ENCODE measurements around the gene LARP4B.
A peak's percentile ranks its signal among the peaks of the same experiment; 100 is the strongest.

LARP4B gene

DNA sequence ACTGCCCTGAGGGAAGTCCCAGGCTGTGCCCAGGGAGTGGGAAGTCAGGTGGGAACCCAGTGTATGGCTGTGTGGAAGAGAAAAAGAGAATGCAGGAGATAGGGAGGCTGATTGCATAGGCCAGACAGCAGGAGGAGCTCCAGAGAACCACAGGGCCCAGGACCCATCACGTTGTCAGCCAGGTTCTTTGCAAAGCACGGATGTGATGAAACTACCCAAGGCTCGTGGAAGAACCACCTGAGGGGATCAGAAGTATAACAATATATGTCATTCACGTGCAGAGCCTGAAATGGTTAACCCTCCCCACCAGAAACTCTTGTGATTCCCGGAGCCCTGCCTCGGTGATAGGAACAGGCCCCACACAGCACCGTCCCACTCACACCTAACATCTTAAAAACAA, 83.6 kb downstream of the LARP4B start:
- Histone ChIP-seq H3K4me3 (ENCODE audit: low read length) (no peak overlapping the region), H3K9me2 (replicated peaks; ENCODE audit: insufficient read depth, low read length) (no peaks in the 10 kb centered on the region), H3K9ac (ENCODE audit: low read length) (no peak overlapping the region), H3F3A (ENCODE audit: insufficient read depth, low read length) (peaks cover 16% of the 10 kb centered on the region), H2AFZ (ENCODE audit: low read length) (no peak overlapping the region), H3K36me3 (replicated peaks; ENCODE audit: insufficient read depth, low read length) (peaks cover 7% of the 10 kb centered on the region; the same call in 1 of the 2 replicates), H3K27ac (ENCODE audit: low read length) (no peak overlapping the region), H3K27me3 (replicated peaks; ENCODE audit: insufficient read depth, low read length) (no peaks in the 10 kb centered on the region), H3K9me3 (replicated peaks; ENCODE audit: insufficient read depth, low read length) (no peaks in the 10 kb centered on the region), H4K20me1 (ENCODE audit: insufficient read depth, low read length) (peaks cover 9% of the 10 kb centered on the region), H3K79me2 (ENCODE audit: low read length) (peaks cover 94% of the 10 kb centered on the region), H3K4me1 (ENCODE audit: low read length) (peaks cover 38% of the 10 kb centered on the region), H3K4me2 (ENCODE audit: low read depth, low read length) (no peak overlapping the region)
- DNase-seq, result no peak
- TF ChIP-seq, protein P1, sequence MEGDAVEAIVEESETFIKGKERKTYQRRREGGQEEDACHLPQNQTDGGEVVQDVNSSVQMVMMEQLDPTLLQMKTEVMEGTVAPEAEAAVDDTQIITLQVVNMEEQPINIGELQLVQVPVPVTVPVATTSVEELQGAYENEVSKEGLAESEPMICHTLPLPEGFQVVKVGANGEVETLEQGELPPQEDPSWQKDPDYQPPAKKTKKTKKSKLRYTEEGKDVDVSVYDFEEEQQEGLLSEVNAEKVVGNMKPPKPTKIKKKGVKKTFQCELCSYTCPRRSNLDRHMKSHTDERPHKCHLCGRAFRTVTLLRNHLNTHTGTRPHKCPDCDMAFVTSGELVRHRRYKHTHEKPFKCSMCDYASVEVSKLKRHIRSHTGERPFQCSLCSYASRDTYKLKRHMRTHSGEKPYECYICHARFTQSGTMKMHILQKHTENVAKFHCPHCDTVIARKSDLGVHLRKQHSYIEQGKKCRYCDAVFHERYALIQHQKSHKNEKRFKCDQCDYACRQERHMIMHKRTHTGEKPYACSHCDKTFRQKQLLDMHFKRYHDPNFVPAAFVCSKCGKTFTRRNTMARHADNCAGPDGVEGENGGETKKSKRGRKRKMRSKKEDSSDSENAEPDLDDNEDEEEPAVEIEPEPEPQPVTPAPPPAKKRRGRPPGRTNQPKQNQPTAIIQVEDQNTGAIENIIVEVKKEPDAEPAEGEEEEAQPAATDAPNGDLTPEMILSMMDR (IDR thresholded peaks at IDR 0.05; ENCODE audit: low read length), result no peak
- TF ChIP-seq EZH2 (optimal IDR thresholded peaks at IDR 0.05; ENCODE audit: low read depth, low read length), result no peak
- TF ChIP-seq EZH2phosphoT487 (IDR thresholded peaks at IDR 0.05; ENCODE audit: low read length), result no peak

GRCh38 chr10:846126-846685, 85.3 kb downstream of the LARP4B start:
- no peaks in the 10 kb centered on the region for H3K27me3 ChIP-seq (replicated peaks; ENCODE audit: insufficient read depth, low read length)
- no peaks in the 10 kb centered on the region for H3K9me2 ChIP-seq (replicated peaks; ENCODE audit: insufficient read depth, low read length)
- peaks cover 6% of the 10 kb centered on the region for H4K20me1 ChIP-seq (ENCODE audit: insufficient read depth, low read length)
- TF ChIP-seq EZH2 (optimal IDR thresholded peaks at IDR 0.05; ENCODE audit: low read depth, low read length), result no peak
- TF ChIP-seq, protein P1 (IDR thresholded peaks at IDR 0.05; ENCODE audit: low read length), result no peak
- TF ChIP-seq EZH2phosphoT487 (IDR thresholded peaks at IDR 0.05; ENCODE audit: low read length), result no peak
- no peak overlapping the region for H3K4me2 ChIP-seq (ENCODE audit: low read depth, low read length)
- no peaks in the 10 kb centered on the region for H3F3A ChIP-seq (ENCODE audit: insufficient read depth, low read length)
- H3K4me3 ChIP-seq (ENCODE audit: low read length), result no peak overlapping the region
- peaks cover 25% of the 10 kb centered on the region for H3K4me1 ChIP-seq (ENCODE audit: low read length)
- no peak overlapping the region for H2AFZ ChIP-seq (ENCODE audit: low read length)
- peaks cover 8% of the 10 kb centered on the region; the same call in 1 of the 2 replicates for H3K36me3 ChIP-seq (replicated peaks; ENCODE audit: insufficient read depth, low read length)
- DNase-seq, result no peak
- no peak overlapping the region for H3K9ac ChIP-seq (ENCODE audit: low read length)
- H3K9me3 ChIP-seq (replicated peaks; ENCODE audit: insufficient read depth, low read length), result no peaks in the 10 kb centered on the region
- peak overlapping the region; percentile 21; the same call in 1 of the 2 replicates for H3K27ac ChIP-seq (ENCODE audit: low read length)
- peaks cover 100% of the 10 kb centered on the region for H3K79me2 ChIP-seq (ENCODE audit: low read length)

GRCh38 chr10:845526-845925, 86.0 kb downstream of the LARP4B start:
- Histone ChIP-seq H3K9me3 (replicated peaks; ENCODE audit: insufficient read depth, low read length) (no peaks in the 10 kb centered on the region), H4K20me1 (ENCODE audit: insufficient read depth, low read length) (peaks cover 6% of the 10 kb centered on the region), H3K9me2 (replicated peaks; ENCODE audit: insufficient read depth, low read length) (no peaks in the 10 kb centered on the region), H3K36me3 (replicated peaks; ENCODE audit: insufficient read depth, low read length) (peaks cover 12% of the 10 kb centered on the region; the same call in 1 of the 2 replicates), H3K27ac (ENCODE audit: low read length) (no peak overlapping the region), H3F3A (ENCODE audit: insufficient read depth, low read length) (no peaks in the 10 kb centered on the region), H3K4me2 (ENCODE audit: low read depth, low read length) (no peak overlapping the region), H3K4me1 (ENCODE audit: low read length) (peaks cover 25% of the 10 kb centered on the region), H3K9ac (ENCODE audit: low read length) (no peak overlapping the region), H3K27me3 (replicated peaks; ENCODE audit: insufficient read depth, low read length) (no peaks in the 10 kb centered on the region), H3K4me3 (ENCODE audit: low read length) (no peak overlapping the region), H2AFZ (ENCODE audit: low read length) (no peak overlapping the region), H3K79me2 (ENCODE audit: low read length) (peaks cover 100% of the 10 kb centered on the region)
- DNase-seq, result no peak
- TF ChIP-seq EZH2phosphoT487 (IDR thresholded peaks at IDR 0.05; ENCODE audit: low read length) (no peak), EZH2 (optimal IDR thresholded peaks at IDR 0.05; ENCODE audit: low read depth, low read length) (no peak)
- TF ChIP-seq, protein P1 (IDR thresholded peaks at IDR 0.05; ENCODE audit: low read length), result no peak

Measured in MM.1S (cell line).